Endodermal cell (in vitro differentiated cells): ENCODE data around the gene CHST14. TPM values are rescaled to one million over a fixed set of nuclear protein-coding genes. Genes with fewer than 3 reads are reported as not detected.

Experiments
- DNase-seq: peaks from one replicate; pipeline ENCODE4 v3.0.0-alpha.2; 2017
- H3K27ac ChIP-seq: 2 replicates; pipeline ENCODE4 v1.5.1; 2013; ENCODE audit warnings: mild to moderate bottlenecking, low read depth, low read length, moderate library complexity
- H3K27me3 ChIP-seq: 2 replicates; pipeline ENCODE4 v1.6.1; 2013; ENCODE audit warnings: mild to moderate bottlenecking, low read length, moderate library complexity; ENCODE audit not compliant: insufficient read depth, control insufficient read depth, poor library complexity, severe bottlenecking
- H3K36me3 ChIP-seq: 2 replicates; pipeline ENCODE4 v1.7.0; 2013; ENCODE audit warnings: mild to moderate bottlenecking, low read length, moderate library complexity; ENCODE audit not compliant: control insufficient read depth, insufficient read depth
- H3K4me1 ChIP-seq: one replicate; pipeline ENCODE4 v1.7.0; 2013; ENCODE audit warnings: low read length; ENCODE audit not compliant: control insufficient read depth, insufficient read depth
- H3K4me3 ChIP-seq: 2 replicates; pipeline ENCODE4 v1.5.1; 2013; ENCODE audit warnings: mild to moderate bottlenecking, low read length, moderate library complexity
- H3K9ac ChIP-seq: 2 replicates; pipeline ENCODE4 v1.6.1; 2013; ENCODE audit warnings: mild to moderate bottlenecking, low read length, moderate library complexity; ENCODE audit not compliant: poor library complexity, severe bottlenecking; ENCODE audit errors: extremely low read depth
- H3K9me3 ChIP-seq: 2 replicates; pipeline ENCODE4 v1.6.1; 2013; ENCODE audit warnings: mild to moderate bottlenecking, low read length, moderate library complexity; ENCODE audit not compliant: control insufficient read depth
- H3K27ac Mint-ChIP-seq: 2 replicates; pipeline ENCODE4 v1.8.0; 2020; ENCODE audit warnings: mixed read lengths
- H3K27me3 Mint-ChIP-seq: 2 replicates; pipeline ENCODE4 v1.8.0; 2021; ENCODE audit warnings: mild to moderate bottlenecking, mixed read lengths; ENCODE audit not compliant: insufficient read depth
- H3K36me3 Mint-ChIP-seq: 2 replicates; pipeline ENCODE4 v1.8.0; 2020; ENCODE audit warnings: low read depth, mixed read lengths
- H3K4me1 Mint-ChIP-seq: 2 replicates; pipeline ENCODE4 v1.8.0; 2020; ENCODE audit warnings: mixed read lengths
- H3K4me3 Mint-ChIP-seq: 2 replicates; pipeline ENCODE4 v1.8.0; 2020; ENCODE audit warnings: mild to moderate bottlenecking, moderate library complexity, mixed read lengths
- H3K9me3 Mint-ChIP-seq: 2 replicates; pipeline ENCODE4 v1.8.0; 2020; ENCODE audit warnings: mild to moderate bottlenecking, mixed read lengths
- CTCF ChIP-seq: fragments of 200-600 bp; sonication (generic); conservative IDR thresholded peaks from 2 replicates; pipeline ENCODE4 v1.5.0; 2021; ENCODE audit warnings: antibody characterized with exemption, mild to moderate bottlenecking
- WGBS, 2 experiments: methylation state at CpG; one replicate each; pipeline versions ENCODE4 v1.1.5 to v1.1.7; 2013; ENCODE audit warnings: missing lambda C conversion rate in 2 of 2, mixed read lengths in 1 of 2; ENCODE audit not compliant: insufficient coverage in 1 of 2, insufficient read length in 1 of 2; 5-methylcytosine and 5-hydroxymethylcytosine counted together
- total RNA-seq, 2 donors: library from RNA; stranded (reverse); fragmentation: NEBNext Ultra II Directional in 1 of 2; extraction: Animal tissue kit (Norgen Biotek cat#: 25700) in 1 of 2; gene quantifications; 2 replicates in 1 of 2; 3 replicates in 1 of 2; pipeline ENCODE4 v1.2.1, GENCODE V29; 2021

The CHST14 gene
- total RNA-seq, 2 donors from 2014 or later = 33.7 to 43.0 TPM

GRCh38 chr15:40448354-40448753 lies 22.4 kb upstream of the CHST14 start:
- H3K27me3 ChIP-seq = no peaks in the 10 kb centered on the region

GRCh38 chr15:40449275-40449674 lies 21.5 kb upstream of the CHST14 start:
- H3K27ac ChIP-seq = no peak overlapping the region
- no peak for TF ChIP-seq CTCF

More at GRCh38 chr15:40448354-40448753, 22.4 kb upstream of the CHST14 start:
- no peak overlapping the region for H3K4me3 ChIP-seq
- no peaks in the 10 kb centered on the region for H3K36me3 ChIP-seq
- Mint-ChIP-seq H3K4me3 (no peak overlapping the region), H3K27me3 (no peaks in the 10 kb centered on the region), H3K27ac (no peak overlapping the region), H3K36me3 (peaks cover 11% of the 10 kb centered on the region), H3K4me1 (peaks cover 62% of the 10 kb centered on the region), H3K9me3 (no peaks in the 10 kb centered on the region)
- no peak for TF ChIP-seq CTCF
- no peak for DNase-seq
- no peak overlapping the region for H3K9ac ChIP-seq
- no peak overlapping the region for H3K27ac ChIP-seq
- WGBS, 2 experiments = 89 to 95% methylated on average over 4 of the region's 4 CpGs
- peaks cover 31% of the 10 kb centered on the region for H3K4me1 ChIP-seq
- no peaks in the 10 kb centered on the region for H3K9me3 ChIP-seq

GRCh38 chr15:40450047-40450446 lies 20.7 kb upstream of the CHST14 start:
- peak overlapping the region; percentile 85 for H3K27ac Mint-ChIP-seq
- no peaks in the 10 kb centered on the region for H3K27me3 Mint-ChIP-seq
- H3K4me1 ChIP-seq = peaks cover 34% of the 10 kb centered on the region

More at GRCh38 chr15:40449275-40449674, 21.5 kb upstream of the CHST14 start:
- H3K27me3 ChIP-seq = no peaks in the 10 kb centered on the region
- Mint-ChIP-seq H3K4me3 (no peak overlapping the region), H3K4me1 (peaks cover 60% of the 10 kb centered on the region), H3K27me3 (no peaks in the 10 kb centered on the region), H3K9me3 (no peaks in the 10 kb centered on the region), H3K36me3 (peaks cover 11% of the 10 kb centered on the region), H3K27ac (peak overlapping the region; percentile 57)
- H3K9ac ChIP-seq = no peak overlapping the region
- H3K9me3 ChIP-seq = no peaks in the 10 kb centered on the region
- no peak for DNase-seq
- peaks cover 32% of the 10 kb centered on the region for H3K4me1 ChIP-seq
- no peak overlapping the region for H3K4me3 ChIP-seq
- H3K36me3 ChIP-seq = no peaks in the 10 kb centered on the region

More at GRCh38 chr15:40450047-40450446, 20.7 kb upstream of the CHST14 start:
- TF ChIP-seq CTCF = no peak
- H3K4me1 Mint-ChIP-seq = peaks cover 60% of the 10 kb centered on the region
- H3K27ac ChIP-seq = no peak overlapping the region
- H3K9ac ChIP-seq = no peak overlapping the region
- H3K4me3 Mint-ChIP-seq = no peak overlapping the region
- no peaks in the 10 kb centered on the region for H3K36me3 ChIP-seq
- H3K4me3 ChIP-seq = no peak overlapping the region
- no peak for DNase-seq
- H3K9me3 Mint-ChIP-seq = no peaks in the 10 kb centered on the region
- H3K9me3 ChIP-seq = no peaks in the 10 kb centered on the region
- 92% methylated on average over 2 of the region's 2 CpGs; no CpG with 5 or more reads in 1 of the 2 experiments for WGBS, 2 experiments
- H3K27me3 ChIP-seq = no peaks in the 10 kb centered on the region
- H3K36me3 Mint-ChIP-seq = peaks cover 11% of the 10 kb centered on the region
